Measurements from ENCODE around the gene IFT80.

The IFT80 gene

DNA sequence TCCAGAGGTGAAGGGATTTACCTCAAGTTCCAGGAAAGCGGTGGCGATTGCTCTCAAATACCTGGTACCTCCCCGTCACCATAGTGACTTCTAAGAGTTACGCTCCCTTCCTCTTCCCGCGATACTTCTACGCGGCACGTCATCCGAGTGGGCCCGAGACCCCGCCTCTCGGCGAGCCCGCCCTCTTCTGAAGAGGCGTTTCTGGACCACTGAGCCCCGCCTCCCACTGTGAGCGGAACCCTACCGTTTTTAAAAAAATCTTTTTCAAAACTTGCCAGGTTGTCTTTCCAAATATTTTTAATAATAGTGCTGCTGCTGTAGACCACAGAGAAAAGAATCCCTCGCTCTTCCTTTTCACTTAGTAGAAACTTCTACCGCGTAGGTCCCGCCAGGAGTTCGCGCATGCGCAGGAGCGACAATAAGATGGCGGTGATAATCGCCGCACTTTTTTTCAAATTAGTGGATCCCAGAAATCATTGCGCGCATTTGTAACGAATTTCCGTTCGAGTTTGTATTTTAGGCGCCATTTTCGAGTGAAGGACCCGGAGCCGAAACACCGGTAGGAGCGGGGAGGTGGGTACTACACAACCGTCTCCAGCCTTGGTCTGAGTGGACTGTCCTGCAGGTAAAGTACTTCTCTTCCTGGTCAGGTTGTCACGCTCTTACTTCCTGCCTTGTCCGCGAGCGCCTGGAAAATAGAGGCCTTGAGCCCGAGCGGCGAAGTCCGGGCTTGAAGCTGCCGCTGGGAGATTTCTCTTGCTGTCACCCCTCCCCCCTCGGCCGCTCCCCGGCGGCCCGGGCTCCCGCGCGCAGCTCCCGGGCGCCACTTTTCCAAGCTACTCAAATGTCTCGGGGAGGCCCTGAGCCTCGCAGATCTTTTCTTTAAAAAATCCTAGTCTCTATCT lies at the start of gene IFT80, which contains the start of gene SMC4:
TSS of gene IFT80 (minus strand) at position 101 of the 905 bp plus-strand sequence. CDS start 14,625 bp downstream, outside the sequence.
TSS of gene SMC4 (plus strand) at position 526 of the 905 bp plus-strand sequence. CDS start 1,177 bp downstream, outside the sequence.
- DNase-seq (ENCODE audit: low spot score): peak; percentile 97

DNA sequence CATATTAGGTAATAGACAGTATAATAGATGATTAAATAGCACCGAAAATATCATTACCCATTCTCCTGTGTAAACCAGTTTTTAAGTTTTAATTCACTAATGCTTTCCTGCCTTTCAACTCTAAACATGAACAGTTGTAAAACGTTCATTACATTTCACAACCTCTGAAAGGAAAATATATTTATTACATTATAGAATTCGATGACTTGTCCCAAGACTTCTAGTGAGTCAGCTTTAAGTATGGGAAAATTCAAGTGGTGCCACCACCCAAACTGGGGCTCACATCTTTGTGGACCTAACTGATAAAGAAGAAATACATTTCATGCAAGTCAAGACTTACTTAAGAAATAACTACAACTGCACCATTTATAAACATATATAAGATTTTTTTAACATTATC lies 48.5 kb upstream of the IFT80 start:
- DNase-seq (ENCODE audit: low spot score): no peak

DNA sequence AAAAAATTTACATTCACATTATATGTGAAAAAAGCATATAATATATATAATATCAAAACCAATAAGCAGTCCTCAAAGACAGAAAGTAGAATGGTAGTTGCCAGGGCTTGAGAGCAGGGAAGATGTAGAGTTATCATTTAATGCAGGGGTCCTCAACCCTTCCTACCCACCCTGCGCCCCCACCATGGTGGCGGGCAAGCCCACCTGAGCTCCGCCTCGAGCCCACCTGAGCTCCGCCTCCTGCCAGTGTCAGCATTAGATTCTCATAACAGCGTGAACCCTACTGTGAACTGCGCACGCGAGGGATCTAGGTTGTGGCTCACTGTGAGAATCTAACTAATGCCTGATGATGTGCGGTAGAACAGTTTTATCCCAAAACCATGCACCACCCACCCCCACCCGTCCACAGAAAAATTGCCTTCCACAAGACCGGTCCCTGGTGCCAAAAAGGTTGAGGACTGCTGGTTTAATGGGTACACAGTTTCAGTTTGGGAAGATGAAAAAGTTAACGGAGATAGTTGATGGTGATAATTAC lies 47.6 kb upstream of the IFT80 start:
- no peak for DNase-seq (ENCODE audit: low spot score)

DNA sequence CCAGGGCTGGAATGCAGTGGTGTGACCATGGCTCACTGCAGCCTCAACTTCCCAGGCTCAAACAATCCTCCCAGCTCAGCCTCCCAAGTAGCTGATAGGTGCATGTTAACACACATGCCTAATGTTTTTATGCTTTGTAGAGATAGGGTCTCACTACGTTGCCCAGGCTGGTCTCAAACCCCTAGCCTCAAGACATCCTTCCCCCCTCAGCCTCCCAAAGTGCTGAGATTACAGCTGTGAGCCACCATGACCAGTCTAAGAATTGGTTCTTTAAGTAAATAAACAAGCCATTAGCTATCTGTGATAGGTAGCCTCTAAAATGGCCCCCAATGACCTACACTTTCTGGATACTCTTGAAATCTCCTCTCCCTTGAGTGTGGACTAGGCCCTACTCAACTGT lies 46.8 kb upstream of the IFT80 start:
- no peak for DNase-seq (ENCODE audit: low spot score)

DNA sequence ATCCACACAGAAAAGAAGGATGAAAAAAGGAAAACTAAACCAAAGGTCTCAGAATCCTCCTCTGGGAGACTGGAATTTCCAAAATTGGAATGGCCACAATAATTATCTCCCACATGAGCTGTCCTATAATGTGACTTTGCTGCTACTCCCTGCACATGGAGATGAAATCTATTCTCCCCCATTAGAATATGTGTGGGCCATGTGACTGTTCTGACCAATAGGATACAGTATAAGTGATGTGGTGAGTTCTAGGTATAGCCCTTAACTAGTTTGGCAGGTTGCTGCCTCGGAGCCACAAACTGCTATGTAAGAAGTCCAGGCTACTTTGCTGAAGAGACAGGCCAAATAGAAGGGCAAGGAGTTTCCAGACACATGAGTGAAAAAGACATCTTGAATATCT lies 45.4 kb upstream of the IFT80 start:
- no peak for DNase-seq (ENCODE audit: low spot score)

DNA sequence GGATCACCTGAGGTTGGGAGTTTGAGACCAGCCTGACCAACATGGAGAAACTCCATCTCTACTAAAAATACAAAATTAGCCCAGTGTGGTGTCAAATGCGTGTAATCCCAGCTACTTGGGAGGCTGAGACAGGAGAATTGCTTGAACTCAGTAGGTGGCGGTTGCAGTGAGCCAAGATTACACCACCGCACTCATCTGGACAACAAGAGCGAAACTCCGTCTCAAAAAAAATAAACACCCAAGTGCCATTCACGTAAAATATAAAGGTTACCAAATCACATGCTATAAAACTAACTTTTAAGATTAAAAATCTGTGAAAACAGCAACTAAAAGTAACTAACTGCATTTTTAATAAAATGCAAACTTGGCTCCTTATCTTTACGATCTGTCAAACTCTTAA lies 41.7 kb upstream of the IFT80 start:
- DNase-seq (ENCODE audit: low spot score): no peak

DNA sequence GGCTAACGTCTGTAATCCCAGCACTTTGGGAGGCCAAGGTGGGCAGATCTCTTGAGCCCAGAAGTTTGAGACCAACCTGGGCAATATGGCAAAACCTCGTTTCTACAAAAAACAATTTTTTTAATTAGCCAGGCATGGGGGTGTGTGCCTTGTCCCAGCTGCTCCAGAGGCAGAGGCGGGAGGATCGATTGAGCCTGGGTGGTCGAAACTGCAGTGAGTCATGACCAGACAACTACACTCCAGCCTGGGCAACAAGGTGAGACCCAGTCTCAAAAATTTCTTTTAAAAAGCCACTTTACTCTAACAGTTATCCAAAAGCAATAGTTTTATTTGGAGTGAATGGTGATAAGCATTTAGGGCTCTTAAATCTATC lies 38.0 kb upstream of the IFT80 start:
- no peak for DNase-seq (ENCODE audit: low spot score)

DNA sequence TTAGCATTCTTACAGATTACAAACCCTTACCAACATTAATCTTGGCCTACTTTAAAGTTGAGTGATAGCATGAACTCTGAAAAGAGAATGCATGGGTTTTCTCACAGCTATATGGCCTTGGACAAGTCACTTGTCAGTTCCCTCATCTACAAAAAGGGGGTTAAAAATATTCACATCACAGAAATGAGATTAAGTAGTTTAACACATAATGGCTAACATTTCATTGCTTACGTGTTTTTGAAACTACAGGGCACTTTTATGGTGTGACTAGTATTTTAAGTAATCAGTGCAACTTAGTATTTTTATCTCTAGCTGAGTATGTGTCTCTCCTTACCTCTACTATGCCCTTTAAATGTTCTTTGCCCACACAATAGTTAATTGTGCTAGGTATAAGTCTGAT lies 36.7 kb upstream of the IFT80 start:
- no peak for DNase-seq (ENCODE audit: low spot score)

DNA sequence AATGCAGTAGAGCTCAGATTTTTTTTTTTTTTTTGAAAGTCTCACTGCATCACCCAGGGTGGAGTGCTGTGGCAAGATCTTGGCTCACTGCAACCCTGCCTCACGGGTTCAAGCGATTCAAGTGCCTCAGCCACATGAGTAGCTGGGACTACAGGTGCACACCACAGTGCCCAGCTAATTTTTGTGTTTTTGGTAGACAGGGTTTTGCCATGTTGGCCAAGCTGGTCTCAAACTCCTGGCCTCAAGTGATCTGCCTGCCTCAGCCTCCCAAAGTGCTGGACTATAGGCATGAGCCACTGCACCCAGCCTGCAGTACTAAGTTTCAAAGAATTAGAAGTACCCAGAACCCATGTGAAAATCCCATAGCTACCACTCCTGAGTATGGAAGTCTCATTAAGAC lies 36.1 kb upstream of the IFT80 start:
- no peak for DNase-seq (ENCODE audit: low spot score)

DNA sequence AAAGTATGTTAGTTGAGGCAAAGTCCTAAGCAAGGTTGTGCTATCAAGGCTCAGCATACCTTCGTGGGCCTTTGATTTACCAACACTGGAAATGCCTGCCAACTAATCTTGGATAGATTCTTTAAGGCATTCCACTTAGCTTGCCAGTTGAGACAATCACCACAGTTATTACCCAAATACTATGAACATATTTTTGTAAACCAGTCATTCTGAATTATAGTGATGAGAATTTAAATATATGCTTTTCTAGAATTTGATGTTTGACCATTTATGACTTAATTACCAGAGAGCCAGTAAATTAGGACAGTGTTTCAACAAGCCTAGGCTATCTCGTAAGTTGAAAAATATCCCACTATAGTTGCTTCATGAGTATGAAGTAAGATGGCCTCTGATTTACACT lies 35.0 kb upstream of the IFT80 start:
- no peak for DNase-seq (ENCODE audit: low spot score)

DNA sequence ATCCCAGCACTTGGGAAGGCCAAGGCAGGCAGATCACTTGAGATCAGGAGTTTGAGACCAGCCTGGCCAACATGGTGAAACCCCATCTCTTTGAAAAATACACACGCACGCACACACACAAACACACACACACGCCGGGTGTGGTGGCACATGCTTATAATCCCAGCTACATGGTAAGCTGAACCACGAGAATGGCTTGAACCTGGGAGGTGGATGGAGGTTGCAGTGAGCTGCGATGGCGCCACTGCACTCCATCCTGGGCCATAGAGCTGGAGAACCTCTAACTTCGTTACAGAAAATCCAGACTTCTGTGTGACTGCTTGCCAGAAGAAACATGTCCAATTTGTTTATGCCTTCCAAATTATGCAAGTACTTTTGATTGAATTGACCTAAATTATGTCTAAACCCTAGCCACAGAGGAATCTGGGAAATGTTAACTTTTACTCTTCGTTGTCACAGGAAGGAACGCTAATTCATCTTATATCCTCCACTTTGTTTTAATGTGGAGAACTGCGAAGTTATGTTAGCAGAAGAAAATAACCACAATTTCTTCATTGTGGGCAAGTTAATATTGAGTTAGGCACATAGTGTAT lies 28.9 kb upstream of the IFT80 start:
- no peak for DNase-seq (ENCODE audit: low spot score)

DNA sequence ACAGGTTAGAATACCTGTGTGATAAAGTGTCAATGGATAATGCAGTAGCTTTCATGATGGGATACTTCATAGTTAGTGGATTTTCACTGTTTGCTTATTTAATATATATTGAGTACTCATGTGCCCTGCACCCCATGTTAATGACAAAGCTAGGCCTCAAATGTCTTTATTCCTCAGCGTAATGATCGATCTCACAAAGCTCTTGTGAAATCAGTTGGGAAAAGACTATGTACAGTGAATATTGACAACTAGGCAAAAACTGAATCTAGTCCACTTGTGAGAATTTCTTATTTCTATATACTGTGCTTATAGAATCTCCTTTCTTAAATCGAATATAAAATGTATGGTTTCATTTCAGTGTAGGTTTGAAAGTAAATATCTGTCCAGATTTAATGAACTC lies 18.3 kb upstream of the IFT80 start:
- no peak for DNase-seq (ENCODE audit: low spot score)

DNA sequence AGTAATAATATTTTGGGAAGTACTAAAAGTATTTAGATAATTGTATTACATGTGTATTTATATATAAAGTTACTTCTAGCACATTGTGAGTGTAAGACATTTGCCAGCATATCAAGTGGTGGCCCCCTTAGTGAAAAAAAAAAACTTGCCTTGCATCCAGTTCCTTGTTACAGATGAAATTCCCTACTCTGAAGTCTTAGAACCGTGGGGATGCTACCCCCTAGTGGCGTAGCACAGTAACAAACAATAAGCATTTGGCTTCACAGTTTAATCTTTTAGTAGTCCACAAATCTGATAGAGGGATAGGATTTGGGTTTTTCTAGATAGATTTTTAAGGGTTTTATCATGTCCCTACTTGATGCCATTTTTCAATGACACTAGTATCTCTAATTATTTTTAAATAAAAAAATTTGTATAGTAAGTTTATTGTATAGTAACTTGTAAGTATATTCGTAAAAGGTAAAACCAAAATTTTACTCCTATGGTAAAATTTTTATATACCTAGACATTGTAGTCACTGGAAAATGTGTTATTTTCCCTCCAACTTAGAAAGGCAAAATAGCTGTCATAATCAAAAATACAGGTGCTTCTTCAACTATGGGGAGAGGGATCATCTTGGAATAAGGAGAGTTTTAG lies 14.7 kb upstream of the IFT80 start:
- DNase-seq (ENCODE audit: low spot score): peak; percentile 74

DNA sequence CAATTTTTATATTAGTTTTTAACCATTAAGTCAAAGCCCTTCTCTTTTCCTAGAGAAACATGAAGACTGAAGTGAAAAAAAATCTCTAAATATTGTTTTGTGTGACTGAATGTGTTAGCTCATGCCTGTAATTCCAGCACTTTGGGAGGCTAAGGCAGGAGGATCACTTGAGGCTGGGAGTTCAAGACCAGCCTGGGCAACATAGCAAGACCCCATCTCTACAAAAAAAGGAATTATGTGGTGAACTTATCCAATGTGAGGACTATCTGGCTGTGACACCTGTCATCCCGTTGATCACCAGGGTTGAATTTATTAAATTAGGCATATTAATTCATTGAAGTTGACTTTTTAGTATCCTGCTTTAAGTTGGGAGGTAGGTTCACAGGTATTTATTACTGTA lies 13.5 kb upstream of the IFT80 start:
- no peak for DNase-seq (ENCODE audit: low spot score)

DNA sequence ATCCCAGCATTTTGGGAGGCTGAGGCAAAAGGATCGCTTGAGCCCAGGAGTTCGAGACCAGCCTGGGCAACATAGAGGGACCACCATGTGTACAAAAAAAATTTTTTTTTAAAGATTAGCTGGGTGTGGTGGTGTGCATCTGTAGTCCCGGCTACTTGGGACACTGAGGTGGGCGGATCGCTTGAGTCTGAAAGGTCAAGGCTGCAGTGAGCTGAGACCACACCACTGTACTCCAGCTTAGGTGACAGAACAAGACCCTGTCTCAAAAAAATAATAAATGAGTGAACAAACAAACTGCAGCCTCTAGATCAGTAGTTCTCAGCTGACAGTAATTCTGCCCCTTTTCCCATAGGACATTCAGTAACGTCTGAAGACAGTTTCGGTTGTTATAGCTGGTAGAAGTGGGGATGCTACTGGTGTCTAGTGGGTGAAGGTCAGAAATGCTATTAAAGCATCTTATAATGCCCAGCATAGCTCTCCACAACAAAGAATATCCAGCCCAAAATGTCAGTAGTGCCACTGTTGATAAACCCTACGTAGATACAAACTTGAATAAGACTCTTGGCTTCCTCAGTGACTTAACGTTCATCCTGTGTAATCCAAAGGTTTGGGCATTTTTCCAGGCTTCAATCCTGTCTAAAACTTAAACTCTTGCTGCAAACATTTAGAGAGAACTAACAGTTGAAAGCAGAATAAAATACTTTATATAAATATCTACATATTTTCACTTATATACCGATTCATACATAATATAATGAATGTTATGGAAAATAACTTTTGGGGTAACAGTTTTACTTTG lies 11.0 kb upstream of the IFT80 start:
- no peak for DNase-seq (ENCODE audit: low spot score)

DNA sequence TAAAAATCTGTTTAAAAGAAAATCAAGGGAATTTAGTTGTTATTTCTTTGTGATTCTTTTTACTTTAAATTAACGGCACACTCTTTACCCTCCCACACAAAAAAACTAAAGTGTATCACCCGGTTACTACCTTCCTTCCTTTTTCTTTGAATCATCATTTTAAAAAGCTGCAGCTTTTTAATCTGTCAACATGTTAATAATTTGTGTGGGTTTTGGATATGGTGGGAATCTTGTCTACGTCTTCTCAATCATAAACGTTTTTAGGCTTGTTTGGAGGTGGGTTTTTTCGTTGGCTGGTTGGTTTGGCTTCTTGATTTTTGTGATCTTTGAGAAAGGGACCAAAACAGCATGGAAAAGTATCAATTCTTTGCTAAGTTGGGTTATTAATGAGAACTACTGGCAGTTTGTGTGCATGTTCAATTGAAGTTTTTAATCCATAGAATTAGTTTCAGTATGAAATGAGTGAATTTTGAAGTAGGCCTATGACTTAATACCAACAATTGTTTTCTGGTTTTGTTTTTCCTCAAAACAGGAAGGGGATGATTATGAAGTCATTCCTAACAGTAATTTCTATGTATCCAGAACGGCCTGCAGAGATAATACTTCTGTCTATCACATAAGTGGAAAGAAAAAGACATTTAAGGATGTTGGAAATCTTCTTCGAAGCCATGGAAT lies 4.9 kb upstream of the IFT80 start:
- no peak for DNase-seq (ENCODE audit: low spot score)

DNA sequence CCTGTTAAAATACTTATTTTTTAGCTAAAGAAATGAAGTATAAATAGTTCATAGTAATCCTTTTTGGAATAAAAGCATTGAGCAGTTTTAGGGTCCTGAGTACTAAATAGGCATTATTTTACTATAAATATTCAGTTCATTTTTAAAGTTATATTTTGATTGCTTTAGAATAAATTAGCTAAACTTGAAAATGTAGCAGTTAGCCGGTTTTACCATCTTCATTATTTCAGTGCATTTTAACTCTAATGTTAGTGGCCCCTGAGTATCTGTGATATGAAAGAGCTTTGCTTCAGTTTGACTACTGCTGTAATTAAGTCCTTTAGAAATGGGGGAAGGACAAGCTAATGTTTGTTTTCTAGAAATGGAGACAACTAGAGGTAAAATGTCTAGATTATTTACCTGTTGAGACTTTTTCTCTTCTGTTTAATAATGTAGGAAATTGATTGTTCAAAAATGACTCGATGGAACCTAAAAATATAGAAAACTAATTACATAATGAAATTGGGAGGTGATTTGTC lies 4.1 kb upstream of the IFT80 start:
- no peak for DNase-seq (ENCODE audit: low spot score)

DNA sequence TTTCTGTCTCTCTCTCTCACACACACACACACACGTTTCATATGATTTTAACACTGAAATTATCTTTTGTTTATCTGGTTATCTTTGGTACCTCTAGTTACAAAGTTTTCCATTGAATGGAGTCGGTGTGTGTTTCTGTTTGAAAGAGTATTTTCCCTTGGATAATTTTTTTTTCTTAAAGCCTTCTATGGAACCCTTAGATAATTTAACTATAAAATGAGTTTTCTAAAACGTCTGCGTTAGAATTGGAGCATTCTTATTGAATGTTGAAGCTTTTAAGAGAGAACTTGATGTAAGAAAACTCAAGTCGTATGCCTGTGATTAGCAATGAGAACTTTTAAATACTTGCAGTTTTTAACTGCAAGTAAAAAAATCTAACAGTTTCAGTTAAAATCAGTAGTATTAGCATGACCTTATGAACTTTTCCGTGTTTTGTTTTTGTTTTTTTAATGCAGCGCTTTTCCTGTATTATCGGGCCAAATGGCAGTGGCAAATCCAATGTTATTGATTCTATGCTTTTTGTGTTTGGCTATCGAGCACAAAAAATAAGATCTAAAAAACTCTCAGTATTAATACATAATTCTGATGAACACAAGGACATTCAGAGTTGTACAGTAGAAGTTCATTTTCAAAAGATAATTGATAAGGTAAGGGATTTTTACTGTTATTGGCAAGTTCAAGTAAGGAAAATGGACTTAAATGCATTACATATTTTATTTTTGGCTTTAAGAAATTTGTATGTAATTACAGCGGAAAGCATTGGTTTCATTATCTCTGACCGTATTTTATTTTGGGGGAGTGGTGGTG lies 3.4 kb upstream of the IFT80 start:
- no peak for DNase-seq (ENCODE audit: low spot score)

DNA sequence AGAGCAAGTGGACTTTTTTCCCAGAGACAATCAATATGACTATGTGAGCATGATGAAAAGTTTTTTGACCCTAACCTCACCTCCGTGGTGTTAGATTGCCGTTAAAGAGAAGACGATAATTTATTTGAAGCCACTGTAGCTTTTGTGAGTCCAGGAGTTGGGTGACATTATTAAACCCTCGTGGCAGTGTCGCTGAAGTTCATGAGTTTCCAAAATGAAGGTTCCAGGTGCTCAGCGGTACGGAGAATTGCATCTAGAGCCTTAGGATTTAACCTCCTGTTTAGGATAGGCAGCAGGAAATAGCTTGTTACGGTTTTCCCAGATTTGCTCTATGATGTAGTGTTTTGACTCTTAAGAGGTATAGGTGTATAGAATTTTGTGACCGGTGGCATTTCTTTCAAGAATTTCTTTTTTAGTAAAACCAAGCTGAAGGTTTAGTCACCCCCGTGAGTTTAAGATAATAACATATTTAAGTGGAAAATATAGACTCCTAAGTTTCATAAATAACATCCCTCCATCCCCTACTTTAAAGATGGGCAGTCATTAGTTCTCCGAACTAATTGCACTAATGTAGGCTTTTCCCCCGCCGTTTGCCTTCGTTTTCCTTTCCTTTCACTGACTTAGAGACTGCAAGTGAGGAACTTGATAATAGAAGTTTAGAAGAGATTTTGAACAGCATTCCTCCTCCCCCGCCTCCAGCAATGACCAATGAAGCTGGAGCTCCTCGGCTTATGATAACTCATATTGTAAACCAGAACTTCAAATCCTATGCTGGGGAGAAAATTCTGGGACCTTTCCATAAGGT lies 2.5 kb upstream of the IFT80 start:
- peak; percentile 18 for DNase-seq (ENCODE audit: low spot score)
